Mucosa of descending colon (tissue), 3 donors: ENCODE results near the gene NUP43. TPM values are rescaled to one million over a fixed set of nuclear protein-coding genes. Genes with fewer than 3 reads are reported as not detected.

Experiments used
- ATAC-seq: fragments of 200-7000 bp; cut with Tn5 transposase; one replicate; pipeline ENCODE4 v1.9.1; 2020; ENCODE audit warnings: mild to moderate bottlenecking, moderate library complexity
- DNase-seq, 3 donors: peaks; one replicate each; pipeline ENCODE4 v3.0.0-alpha.2; 2020
- H3K36me3 ChIP-seq: fragments of 200-600 bp; one replicate; pipeline ENCODE4 v1.8.0; 2021; ENCODE audit warnings: low read depth, mild to moderate bottlenecking
- H3K4me1 ChIP-seq: fragments of 200-600 bp; one replicate; pipeline ENCODE4 v1.8.0; 2021; ENCODE audit warnings: low read depth, mild to moderate bottlenecking
- H3K4me3 ChIP-seq: fragments of 200-600 bp; one replicate; pipeline ENCODE4 v1.8.0; 2021; ENCODE audit warnings: mild to moderate bottlenecking
- H3K9me3 ChIP-seq: fragments of 200-600 bp; one replicate; pipeline ENCODE4 v1.8.0; 2021; ENCODE audit warnings: mild to moderate bottlenecking
- CTCF ChIP-seq: fragments of 200-600 bp; IDR thresholded peaks from one replicate; pipeline ENCODE4 v1.8.0; 2022; ENCODE audit warnings: antibody characterized with exemption, mild to moderate bottlenecking
- intact Hi-C, 2 donors: fragments of 100-400 bp; cut with DNase I in 1 of 2; cut with micrococcal nuclease in 1 of 2; formaldehyde crosslinking; loops; one replicate each; pipeline versions ENCODE4 v1.11.0 to v1.11.1; 2022; cut with DNase I, micrococcal nuclease
- total RNA-seq, 3 donors: library from RNA; stranded (reverse); fragmentation: NEBNext Ultra II Directional in 2 of 3; extraction: Animal tissue kit (Norgen Biotek cat#: 25700) in 2 of 3; gene quantifications; one replicate each; pipeline versions ENCODE4 v1.2.1 to v1.2.4, GENCODE V29; 2021 to 2023
- donor health status: DM: no; HTN: no; CAD: no; lungs with moderate emphysema.
- donor health status: DM: no; HTN: no; CAD: no.
- donor health status: DM: no; HTN: yes; CAD: no.

The NUP43 gene
- total RNA-seq, 3 donors from 2014 or later = 25.8 to 27.9 (median 26.0) TPM

DNA sequence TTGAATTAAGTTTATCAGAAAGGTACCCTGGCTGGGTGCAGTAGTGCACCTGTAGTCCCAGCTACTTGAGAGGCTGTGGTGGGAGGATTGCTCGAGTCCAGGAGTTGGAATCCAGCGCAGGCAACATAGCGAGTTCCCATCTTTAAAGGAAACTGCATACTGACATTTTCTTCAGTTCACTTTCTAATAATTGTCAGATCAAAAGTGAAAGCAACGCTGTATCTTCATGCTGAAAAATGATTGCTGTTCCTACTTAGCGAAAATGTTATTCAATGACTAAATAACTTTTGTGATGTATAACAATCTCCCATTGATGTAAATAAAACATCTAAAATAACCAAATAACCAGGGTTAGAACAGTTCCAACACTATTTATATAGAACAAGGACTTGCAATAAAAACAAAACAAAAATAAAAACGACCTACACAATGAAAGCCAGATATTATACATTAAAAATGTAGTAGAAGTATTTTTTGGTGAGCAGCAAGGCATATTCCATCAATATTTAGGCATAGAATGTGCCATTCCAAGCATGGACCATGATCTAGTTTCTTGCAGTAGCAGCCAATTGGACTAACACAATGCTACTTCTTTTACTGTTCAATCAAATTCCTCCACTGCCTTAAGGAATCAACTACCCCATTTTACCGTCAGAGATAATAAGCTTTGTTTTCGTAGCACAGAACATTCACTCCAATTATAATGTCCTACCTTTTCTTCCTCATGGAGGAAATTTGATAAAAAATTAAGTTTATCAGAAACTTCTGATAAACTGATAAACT, 30.0 kb downstream of the NUP43 start:
- ATAC-seq (no peak), DNase-seq (no peak)
- H3K36me3 ChIP-seq = no peaks in the 10 kb centered on the region
- intact Hi-C loops = no loop called here
- peaks cover 10% of the 10 kb centered on the region for H3K4me1 ChIP-seq
- no peak overlapping the region for H3K4me3 ChIP-seq
- TF ChIP-seq CTCF = no peak
- H3K9me3 ChIP-seq = no peaks in the 10 kb centered on the region

DNA sequence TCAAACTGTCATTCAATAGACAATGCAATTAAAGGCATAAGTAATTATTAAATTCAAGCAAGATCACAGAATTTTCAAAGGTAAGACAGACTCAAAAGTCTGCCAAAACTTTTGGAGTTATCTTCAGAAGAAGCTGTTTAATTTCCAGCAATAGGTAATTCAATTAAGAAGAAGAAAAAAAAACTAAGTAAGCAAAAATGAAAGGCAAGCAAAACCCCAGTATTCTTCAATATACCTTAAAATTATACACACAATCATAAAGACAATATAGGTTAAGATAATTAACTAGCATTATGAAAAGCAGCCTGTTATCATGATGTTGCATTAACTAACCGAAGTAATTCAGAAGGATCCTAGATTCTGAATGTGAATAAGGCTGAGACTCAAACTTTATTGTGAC, 31.9 kb downstream of the NUP43 start:
- no peak for TF ChIP-seq CTCF
- H3K4me1 ChIP-seq = peaks cover 10% of the 10 kb centered on the region
- H3K4me3 ChIP-seq = no peak overlapping the region
- H3K36me3 ChIP-seq = no peaks in the 10 kb centered on the region
- intact Hi-C loops = no loop called here
- ATAC-seq = no peak
- no peak for DNase-seq
- H3K9me3 ChIP-seq = no peaks in the 10 kb centered on the region

DNA sequence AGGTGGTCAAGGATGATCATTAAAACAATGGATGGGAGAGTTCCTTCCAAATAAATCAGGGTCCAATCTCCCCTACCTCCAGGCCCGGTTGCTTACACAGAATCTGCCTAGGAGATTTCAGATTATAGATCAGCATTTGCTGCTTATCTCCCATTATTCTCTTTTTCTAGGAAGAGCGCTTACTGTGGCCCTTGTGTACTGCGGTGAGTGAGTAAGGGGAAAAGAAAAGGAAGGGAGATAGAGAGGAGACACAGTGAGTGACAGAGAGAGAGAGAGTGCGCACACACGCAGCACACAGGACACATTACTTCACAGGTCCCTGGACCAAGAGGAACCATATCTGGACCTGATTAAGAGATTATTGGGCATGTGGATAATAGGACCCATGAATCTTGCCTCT, 34.6 kb downstream of the NUP43 start:
- no peak for DNase-seq
- no peak for TF ChIP-seq CTCF
- Histone ChIP-seq H3K36me3 (no peaks in the 10 kb centered on the region), H3K4me1 (peaks cover 10% of the 10 kb centered on the region), H3K4me3 (no peak overlapping the region), H3K9me3 (no peaks in the 10 kb centered on the region)
- no peak for ATAC-seq
- intact Hi-C loops = no loop called here

DNA sequence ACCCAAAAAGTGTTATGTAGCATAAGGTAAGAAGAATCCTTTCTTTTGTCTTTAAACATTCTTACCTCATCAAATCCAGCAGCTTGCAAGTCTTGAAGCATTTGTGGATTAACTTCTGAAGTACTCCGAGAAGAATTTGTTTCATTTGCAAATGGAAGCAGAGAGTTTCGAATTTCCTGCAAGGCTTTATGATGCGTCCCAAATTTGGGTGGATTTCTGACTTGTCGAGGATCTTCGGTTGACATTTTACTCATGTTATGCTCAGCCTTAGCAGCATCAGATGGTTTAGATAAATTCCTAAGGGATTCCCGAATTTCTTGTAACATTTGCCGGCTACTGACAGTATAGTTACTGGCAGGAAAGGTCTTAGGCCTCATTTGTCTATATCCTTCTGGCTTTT, 44.6 kb downstream of the NUP43 start:
- DNase-seq (no peak), ATAC-seq (no peak)
- H3K9me3 ChIP-seq = no peaks in the 10 kb centered on the region
- no peaks in the 10 kb centered on the region for H3K36me3 ChIP-seq
- H3K4me1 ChIP-seq = no peaks in the 10 kb centered on the region
- TF ChIP-seq CTCF = no peak
- intact Hi-C loops = no loop called here
- H3K4me3 ChIP-seq = no peak overlapping the region

DNA sequence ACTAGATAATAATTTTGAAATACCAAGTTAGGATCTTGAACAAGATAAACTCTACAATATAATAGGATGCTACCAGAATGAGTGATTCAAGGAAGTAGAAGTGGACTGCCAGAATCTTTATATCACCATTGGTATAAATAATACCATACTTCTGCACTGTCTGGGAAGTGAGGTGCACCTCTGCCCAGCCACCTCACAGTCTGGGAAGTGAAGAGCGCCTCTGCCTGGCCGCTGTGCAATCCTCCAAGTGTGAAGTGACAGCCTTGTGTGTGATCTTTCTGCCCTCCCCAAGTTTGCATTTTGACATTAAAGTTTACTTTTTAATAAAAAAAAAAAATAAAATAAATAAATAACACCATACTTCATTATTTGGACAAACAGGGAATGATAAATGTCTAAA, 47.2 kb downstream of the NUP43 start:
- Histone ChIP-seq H3K9me3 (no peaks in the 10 kb centered on the region), H3K4me3 (no peak overlapping the region), H3K4me1 (no peaks in the 10 kb centered on the region), H3K36me3 (no peaks in the 10 kb centered on the region)
- DNase-seq (no peak), ATAC-seq (no peak)
- intact Hi-C loops = no loop called here
- TF ChIP-seq CTCF = no peak
